Ectodermal cell (in vitro differentiated cells): ENCODE measurements around the gene AVPR1A.

Experiments used
- H3K27ac ChIP-seq: 2 replicates; pipeline ENCODE4 v1.7.0; 2013; ENCODE audit warnings: mild to moderate bottlenecking, low read depth, low read length; ENCODE audit not compliant: insufficient read depth, poor library complexity, severe bottlenecking
- H3K27me3 ChIP-seq: 2 replicates; pipeline ENCODE4 v1.7.0; 2013; ENCODE audit warnings: mild to moderate bottlenecking, low read length; ENCODE audit not compliant: insufficient read depth, control insufficient read depth, poor library complexity, severe bottlenecking
- H3K36me3 ChIP-seq: one replicate; pipeline ENCODE4 v1.7.0; 2013; ENCODE audit warnings: low read length; ENCODE audit not compliant: control insufficient read depth, insufficient read depth
- H3K4me1 ChIP-seq: one replicate; pipeline ENCODE4 v1.7.0; 2013; ENCODE audit warnings: low read length; ENCODE audit not compliant: control insufficient read depth, insufficient read depth
- H3K4me3 ChIP-seq: 2 replicates; pipeline ENCODE4 v1.7.0; 2013; ENCODE audit warnings: low read depth, low read length, control low read depth; ENCODE audit not compliant: insufficient read depth
- H3K9me3 ChIP-seq: 2 replicates; pipeline ENCODE4 v1.7.0; 2013; ENCODE audit warnings: mild to moderate bottlenecking, low read length, moderate library complexity; ENCODE audit not compliant: control insufficient read depth
- WGBS, 2 experiments: methylation state at CpG; one replicate each; pipeline ENCODE4 v1.1.7; 2013; ENCODE audit warnings: missing lambda C conversion rate in 2 of 2; 5-methylcytosine and 5-hydroxymethylcytosine counted together

AVPR1A gene

DNA sequence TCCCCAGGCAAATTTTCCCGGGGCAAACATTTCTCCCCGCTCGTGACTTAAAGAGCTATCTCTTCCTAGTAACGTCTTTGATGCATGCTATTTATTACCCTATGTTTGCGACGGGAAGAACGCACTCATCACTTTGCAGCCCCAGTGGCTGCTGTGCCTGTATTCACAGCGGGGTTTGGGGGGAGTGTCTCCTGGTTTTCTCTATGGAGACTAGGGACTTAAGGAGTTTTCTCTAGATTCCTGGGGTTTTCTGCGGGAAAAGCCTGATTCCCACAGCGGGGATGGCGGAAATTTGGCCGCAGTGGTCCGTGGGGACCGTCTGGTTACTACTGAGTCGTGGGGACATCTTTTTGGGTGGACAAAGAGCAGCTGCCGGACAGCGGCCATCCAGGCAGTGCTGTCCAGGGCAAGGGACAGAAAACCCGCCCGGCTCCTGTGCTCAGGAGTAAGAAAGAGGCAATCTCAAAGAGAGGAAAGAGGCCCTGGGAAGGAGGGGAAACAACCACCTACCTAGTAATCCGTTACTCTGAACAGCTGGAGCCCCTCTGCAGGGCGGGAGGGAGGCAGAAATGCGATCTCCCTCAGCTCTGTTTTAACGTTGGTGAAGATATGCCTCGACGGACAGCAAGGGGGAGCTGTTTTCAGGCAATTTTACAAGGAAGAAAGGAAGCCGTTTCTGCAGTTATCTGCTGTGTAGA is 771 bp upstream of the AVPR1A start:
- Histone ChIP-seq H3K27ac (no peak overlapping the region), H3K9me3 (no peaks in the 10 kb centered on the region), H3K4me3 (peak overlapping the region; percentile 31), H3K4me1 (peaks cover 5% of the 10 kb centered on the region), H3K36me3 (no peaks in the 10 kb centered on the region), H3K27me3 (peaks cover 56% of the 10 kb centered on the region)
- WGBS, 2 experiments = 1% methylated on average over 26 of the region's 26 CpGs

DNA sequence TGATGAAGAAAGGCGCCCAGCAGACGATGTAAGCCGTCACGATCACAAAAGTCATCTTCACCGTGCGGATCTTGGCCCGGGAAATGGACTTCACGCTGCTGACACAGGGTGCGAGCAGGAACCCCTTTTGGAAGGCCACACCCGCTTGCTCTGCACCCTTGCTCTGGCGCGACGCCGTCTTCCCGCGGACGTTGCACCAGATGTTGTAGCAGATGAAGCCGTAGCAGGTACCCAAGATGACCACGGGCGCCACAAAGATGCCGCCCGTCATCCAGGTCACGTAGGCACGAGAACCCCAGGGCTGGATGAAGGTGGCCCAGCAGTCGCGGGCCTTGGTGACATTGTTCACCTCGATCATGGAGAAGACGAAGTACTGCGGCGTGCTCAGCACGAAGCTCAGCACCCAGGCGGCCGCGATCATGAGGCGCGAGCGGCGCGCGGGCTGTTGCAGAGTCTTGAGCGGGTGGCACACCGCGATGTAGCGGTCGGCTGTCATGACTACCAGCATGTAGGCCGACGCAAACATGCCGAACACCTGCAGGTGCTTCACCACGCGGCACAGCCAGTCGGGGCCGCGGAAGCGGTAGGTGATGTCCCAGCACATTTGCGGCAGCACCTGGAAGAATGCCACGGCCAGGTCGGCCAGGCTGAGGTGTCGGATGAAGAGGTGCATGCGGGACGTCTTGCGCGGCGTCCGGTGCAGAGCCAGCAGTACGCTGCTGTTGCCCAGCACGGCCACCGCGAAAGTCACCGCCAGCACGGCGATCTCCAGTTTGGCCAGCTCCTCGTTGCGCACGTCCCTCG is 890 bp downstream of the AVPR1A start:
- Histone ChIP-seq H3K9me3 (no peaks in the 10 kb centered on the region), H3K4me3 (peak overlapping the region; percentile 31), H3K4me1 (peaks cover 5% of the 10 kb centered on the region), H3K27ac (no peak overlapping the region), H3K27me3 (peaks cover 65% of the 10 kb centered on the region), H3K36me3 (no peaks in the 10 kb centered on the region)
- WGBS, 2 experiments = 10% methylated on average over 75 of the region's 75 CpGs

DNA sequence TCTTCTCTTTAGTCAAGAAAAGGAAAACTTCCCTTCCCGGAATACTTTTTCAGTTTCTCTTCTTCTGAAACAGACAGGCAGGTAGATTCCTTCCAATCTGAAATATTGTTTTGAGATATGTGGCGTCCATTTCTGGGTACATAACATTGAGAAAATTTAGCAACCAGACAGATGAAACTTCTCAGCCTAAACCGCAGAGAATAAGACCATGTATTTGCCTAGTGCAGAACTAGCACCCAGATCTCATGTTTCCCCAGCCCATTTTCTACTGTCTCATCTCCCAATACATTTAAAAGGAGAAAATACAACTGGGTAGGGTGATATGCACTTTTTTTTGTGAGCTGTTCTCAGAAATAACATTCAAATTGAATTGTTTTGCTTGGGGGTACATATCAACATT is 6.4 kb downstream of the AVPR1A start:
- 86 to 90% methylated on average over 3 of the region's 3 CpGs for WGBS, 2 experiments

DNA sequence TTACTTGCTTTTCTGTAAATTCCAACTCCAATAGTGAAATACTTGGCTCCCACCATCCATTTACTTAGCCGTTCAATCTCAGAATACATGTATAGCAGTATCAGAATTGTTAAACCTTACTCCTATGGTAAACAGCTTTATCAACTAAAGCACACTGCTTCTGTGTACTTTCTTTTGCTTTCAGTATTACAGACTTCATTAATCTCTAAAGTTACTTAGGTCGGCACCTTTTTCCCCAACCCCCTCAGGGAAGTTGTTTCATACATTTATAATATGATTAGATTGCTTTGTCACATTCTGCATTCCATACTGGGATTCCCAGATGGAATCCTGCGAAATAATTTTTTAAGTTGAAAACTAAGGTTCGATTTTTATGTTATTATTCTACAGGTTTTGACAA is 12.5 kb downstream of the AVPR1A start:
- Histone ChIP-seq H3K27me3 (no peaks in the 10 kb centered on the region), H3K9me3 (no peaks in the 10 kb centered on the region), H3K36me3 (no peaks in the 10 kb centered on the region), H3K4me1 (no peaks in the 10 kb centered on the region), H3K4me3 (no peak overlapping the region), H3K27ac (no peak overlapping the region)
- 96 to 98% methylated on average over 1 to 2 of the region's 4 CpGs for WGBS, 2 experiments

More for the DNA sequence above, 6.4 kb downstream of the AVPR1A start:
- no peak overlapping the region for H3K4me3 ChIP-seq
- H3K27ac ChIP-seq = no peak overlapping the region
- H3K4me1 ChIP-seq = no peaks in the 10 kb centered on the region
- no peaks in the 10 kb centered on the region for H3K36me3 ChIP-seq
- no peaks in the 10 kb centered on the region for H3K9me3 ChIP-seq
- peaks cover 42% of the 10 kb centered on the region for H3K27me3 ChIP-seq

DNA sequence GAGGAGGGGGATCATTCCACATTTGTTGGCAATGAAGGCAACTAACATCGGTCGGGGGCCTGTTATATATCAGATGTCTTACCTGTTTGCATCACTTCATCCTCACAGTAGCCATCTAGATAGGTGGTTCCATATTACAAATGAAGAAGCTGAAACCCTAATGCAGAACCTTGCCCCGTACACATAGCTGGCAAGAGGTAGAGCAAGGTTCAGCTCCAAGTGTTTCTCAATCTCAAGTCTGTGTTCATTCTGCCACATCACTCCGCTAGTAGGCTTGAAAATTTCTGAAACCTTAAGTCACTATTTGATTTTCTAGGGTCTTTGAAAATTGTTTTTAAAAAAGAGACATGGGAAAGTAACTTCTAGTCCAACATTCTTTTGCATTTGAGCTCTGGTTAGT is 17.0 kb downstream of the AVPR1A start:
- Histone ChIP-seq H3K27me3 (no peaks in the 10 kb centered on the region), H3K4me1 (no peaks in the 10 kb centered on the region), H3K27ac (no peak overlapping the region), H3K36me3 (no peaks in the 10 kb centered on the region), H3K9me3 (no peaks in the 10 kb centered on the region), H3K4me3 (no peak overlapping the region)
- 93 to 98% methylated on average over 4 of the region's 4 CpGs for WGBS, 2 experiments

DNA sequence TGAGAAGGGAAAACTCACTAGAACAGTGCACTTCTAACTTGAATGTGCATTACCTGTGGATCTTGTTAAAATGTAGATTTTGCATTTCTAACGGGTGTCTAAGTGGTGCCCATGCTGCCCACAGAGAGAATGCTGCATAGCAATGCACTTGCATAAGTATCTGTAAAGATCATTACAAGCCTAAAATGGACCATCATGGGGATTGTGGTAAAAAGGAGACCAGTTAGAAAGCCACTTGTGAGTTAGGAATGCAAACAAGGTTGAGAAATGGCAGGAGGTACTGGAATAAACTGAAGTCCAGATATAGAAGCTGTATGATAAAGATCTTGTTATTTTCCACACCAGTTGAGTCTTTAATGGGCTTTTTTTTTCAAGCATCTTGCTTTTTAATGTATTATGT is 18.8 kb downstream of the AVPR1A start:
- WGBS, 2 experiments = 97 to 100% methylated on average over 1 of the region's 1 CpG
- no peaks in the 10 kb centered on the region for H3K9me3 ChIP-seq
- no peaks in the 10 kb centered on the region for H3K27me3 ChIP-seq
- H3K36me3 ChIP-seq = no peaks in the 10 kb centered on the region
- no peaks in the 10 kb centered on the region for H3K4me1 ChIP-seq
- no peak overlapping the region for H3K27ac ChIP-seq
- no peak overlapping the region for H3K4me3 ChIP-seq

DNA sequence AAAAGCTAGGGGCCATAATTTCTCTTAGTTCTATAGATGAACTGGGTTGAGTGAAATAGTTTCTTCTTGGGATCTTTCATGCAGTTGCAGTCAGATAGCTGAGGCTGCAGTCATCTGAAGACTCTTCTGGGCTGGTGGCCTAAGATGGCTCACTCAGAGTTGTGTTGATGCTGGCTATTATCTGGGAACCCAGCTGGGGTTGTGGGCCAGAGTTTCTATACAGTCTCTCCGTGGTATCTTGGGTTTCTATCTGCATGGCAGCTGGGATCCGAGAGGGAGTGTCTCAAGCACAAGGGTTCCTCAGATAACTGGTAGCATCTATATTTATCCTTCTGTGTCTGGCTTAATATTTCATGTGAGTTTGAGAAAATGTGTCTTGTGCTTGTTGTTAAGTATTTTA is 21.1 kb downstream of the AVPR1A start:
- no peaks in the 10 kb centered on the region for H3K36me3 ChIP-seq

DNA sequence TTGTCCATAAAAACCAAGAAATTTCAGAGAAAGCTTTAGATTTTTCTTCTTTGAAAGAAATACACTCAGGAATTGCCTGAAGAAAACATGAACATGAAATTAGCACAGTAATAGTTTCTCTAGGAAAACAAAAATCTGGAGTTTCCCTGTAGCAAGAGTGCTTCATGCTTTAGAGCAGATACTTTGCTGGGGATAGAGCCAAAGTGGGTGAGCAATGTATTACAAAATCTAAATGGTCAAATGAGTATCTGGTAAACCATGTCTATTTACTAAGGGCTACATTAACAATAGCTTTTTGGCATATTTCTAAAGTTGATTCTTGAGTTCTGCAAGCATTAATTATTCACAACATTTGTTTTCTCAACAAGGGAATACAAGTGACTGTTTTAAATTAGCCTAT is 26.2 kb downstream of the AVPR1A start:
- Histone ChIP-seq H3K27me3 (no peaks in the 10 kb centered on the region), H3K27ac (no peak overlapping the region), H3K4me3 (no peak overlapping the region), H3K9me3 (no peaks in the 10 kb centered on the region), H3K4me1 (no peaks in the 10 kb centered on the region), H3K36me3 (no peaks in the 10 kb centered on the region)

More for the DNA sequence above, 21.1 kb downstream of the AVPR1A start:
- Histone ChIP-seq H3K4me3 (no peak overlapping the region), H3K4me1 (no peaks in the 10 kb centered on the region), H3K27ac (no peak overlapping the region), H3K9me3 (no peaks in the 10 kb centered on the region), H3K27me3 (no peaks in the 10 kb centered on the region)
- 77 to 92% methylated on average over 2 of the region's 2 CpGs for WGBS, 2 experiments

DNA sequence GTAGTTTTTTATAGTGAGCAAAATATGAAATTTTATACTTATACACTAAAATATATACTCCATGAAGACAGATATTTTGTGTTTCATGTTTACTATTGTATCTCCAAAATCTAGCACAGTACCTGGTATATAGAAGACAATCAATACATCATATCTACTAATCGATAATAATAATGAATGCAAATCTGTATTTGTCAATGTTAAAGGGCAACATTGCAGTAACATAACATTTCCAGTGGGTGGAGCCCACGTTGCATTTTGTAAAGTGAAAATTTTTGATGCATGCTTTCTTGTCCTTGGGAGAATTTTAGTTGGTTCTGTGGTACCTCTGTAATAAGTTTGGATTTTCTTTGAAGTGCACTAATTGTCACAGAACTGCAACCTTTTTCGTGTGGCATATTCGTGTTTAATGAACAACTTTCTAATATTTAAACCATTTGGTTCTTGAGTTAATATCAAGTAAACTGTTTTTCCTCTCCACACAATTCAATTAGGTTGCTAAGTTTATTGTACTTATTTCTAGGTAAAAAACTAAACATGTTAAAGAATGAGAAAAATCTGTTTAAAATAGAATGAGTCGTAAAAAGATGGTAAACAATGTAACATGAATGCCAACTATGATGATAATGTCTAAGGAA is 47.4 kb downstream of the AVPR1A start:
- H3K9me3 ChIP-seq = no peaks in the 10 kb centered on the region
- no peak overlapping the region for H3K27ac ChIP-seq
- no peaks in the 10 kb centered on the region for H3K4me1 ChIP-seq
- 16 to 24% methylated on average over 2 to 5 of the region's 5 CpGs for WGBS, 2 experiments
- H3K27me3 ChIP-seq = no peaks in the 10 kb centered on the region
- no peak overlapping the region for H3K4me3 ChIP-seq
- no peaks in the 10 kb centered on the region for H3K36me3 ChIP-seq

DNA sequence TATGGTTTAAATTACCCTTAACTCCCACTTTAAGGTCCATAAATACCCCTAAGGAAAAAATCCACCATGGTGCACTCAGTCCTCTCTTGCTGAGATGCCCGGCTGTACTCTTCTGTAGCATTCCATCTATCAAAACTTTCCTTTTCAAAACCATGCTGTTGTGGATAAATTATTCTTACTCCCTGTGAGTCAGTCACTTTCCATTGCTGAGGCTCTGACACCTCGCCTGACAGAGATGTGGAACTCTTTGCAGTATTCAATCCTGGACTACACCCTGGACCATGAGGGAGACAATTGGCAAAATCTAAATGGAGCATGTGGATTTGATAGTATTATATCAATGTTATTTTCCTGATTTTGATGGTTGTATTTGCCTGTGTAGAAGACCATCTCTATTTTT is 49.1 kb downstream of the AVPR1A start:
- Histone ChIP-seq H3K27me3 (no peaks in the 10 kb centered on the region), H3K27ac (no peak overlapping the region), H3K36me3 (no peaks in the 10 kb centered on the region), H3K4me3 (no peak overlapping the region), H3K9me3 (no peaks in the 10 kb centered on the region), H3K4me1 (no peaks in the 10 kb centered on the region)
- 81 to 87% methylated on average over 2 of the region's 2 CpGs for WGBS, 2 experiments
